ENCODE data around the gene TSPYL4.

TSPYL4 gene

DNA sequence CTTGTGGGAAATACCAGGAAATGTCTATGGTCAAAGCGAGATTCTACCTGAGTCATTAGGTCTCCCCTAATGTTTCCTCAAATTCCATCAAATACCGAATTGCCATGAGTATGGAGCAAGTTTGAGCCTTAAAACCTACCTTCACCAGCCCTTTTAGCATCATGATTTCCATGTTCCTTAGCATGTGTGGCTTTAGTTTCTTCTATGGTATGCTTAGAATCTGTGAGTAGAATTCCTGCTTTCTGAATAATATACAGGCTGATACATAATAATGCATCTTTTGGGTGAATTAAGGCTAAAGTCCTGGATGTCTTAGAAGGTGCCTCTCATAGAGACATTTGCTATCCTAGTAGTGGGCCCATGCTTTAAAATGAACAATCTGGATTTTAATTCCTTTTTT is 32.0 kb downstream of the TSPYL4 start:
- no peak for DNase-seq

DNA sequence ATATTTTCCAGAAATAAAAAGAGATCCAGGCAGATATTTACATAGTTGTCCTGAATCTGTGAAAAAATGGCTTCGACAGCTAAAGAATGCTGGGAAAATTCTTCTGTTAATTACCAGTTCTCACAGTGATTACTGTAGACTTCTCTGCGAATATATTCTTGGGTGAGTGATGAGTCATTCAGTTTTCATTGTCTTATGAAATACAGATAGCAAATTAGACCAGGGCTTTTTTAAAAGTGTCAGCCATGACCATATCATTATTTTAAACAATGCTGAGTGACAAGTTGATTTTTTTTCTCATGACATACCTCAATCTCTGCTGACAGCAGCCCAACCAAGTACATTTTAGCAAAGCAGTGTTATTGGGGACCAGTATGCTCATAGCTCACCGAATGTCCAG is 32.8 kb downstream of the TSPYL4 start:
- DNase-seq, result no peak

DNA sequence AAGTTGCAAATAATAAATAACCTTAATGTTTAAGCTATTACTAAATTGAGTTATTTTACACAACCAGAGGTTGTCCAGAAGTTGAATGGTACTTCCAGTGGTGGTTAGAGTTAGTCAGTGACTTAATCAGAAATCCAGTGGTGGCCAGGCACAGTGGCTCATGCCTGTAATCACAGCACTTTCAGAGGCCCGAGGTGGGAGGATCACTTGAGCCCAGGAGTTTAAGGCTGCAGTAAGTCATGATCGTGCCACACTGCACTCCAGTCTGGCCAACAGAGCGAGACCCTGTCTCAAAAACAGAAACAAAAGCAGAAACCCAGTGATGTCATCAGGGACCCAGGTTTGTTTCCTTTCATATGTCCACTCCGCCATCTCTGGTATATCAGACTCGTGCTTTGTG is 35.0 kb downstream of the TSPYL4 start:
- DNase-seq, result no peak

DNA sequence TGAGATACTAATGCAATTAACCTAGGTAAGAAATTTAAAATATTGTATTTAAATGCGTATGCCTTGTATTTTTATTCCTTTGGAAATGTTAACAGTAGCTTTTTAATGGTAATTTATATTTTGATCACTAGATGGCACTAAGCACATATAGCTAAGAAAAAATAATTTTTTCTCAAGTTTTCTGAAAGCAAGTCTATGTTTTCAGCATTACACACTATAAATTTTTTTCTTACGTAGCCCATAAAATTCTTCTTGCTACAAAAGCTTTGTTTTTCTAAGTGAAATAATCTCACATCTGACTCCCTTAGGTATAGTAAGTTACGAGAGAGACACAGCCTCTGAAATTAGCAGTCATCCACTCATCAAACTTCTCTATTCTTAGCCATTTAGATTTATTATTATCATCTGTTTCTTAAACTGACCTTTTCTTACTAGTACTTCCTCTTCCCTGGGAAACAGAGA is 35.7 kb downstream of the TSPYL4 start:
- no peak for DNase-seq

DNA sequence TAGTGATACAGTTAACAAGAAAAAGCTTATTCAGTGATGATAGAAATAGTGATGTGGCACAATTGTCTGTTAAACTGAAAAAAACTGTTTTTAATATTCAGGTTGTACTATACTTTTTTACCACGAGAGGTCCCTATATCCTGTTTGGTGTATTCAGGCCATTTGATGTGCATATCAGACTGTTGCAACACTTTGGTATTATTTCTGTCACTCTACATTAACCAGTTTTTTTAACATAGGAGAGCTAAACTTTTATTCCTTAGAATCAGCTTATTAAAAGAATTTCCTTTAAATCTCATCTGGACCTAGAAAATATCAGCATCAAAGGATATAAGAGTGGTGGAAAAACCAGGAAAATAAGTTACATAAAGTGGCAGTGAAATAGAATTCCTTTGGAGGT is 36.8 kb downstream of the TSPYL4 start:
- no peak for DNase-seq

DNA sequence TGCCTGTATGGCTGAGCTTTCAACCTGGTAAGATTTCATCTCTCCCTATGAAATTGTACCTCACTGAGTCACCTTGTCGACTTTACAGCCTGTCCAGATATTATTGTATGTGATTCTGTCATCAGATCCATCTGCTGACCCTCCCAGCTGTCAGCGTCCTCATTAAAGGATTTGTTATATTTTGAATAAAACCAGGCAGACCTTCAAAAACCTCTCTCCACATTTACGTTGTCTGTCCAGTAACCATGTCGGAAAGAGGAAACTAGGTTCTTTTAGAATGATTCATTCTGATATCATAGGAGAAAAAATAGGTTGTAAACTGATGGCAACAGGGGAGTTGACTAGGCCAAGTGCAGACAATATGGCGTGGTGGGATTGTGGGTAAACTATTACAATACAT is 38.5 kb downstream of the TSPYL4 start:
- no peak for DNase-seq

DNA sequence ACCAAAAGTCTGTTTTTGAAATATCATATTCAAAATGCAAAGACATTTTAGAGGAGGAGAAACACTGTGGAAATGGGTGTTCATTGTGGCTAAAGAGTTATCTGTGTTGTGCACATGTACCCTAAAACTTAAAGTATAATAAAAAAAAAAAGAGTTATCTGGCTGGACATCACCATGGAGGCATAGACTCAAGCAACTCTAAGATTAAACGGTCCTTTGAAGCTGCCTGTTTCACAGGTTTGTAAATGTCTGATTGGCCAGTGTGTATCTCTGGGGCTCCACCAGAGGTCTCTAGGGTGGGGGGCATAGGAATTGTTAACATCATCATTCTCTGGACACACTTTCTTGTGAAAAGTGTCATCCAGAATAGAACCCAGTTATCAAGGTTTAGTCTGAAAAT is 39.2 kb downstream of the TSPYL4 start:
- DNase-seq, result no peak

DNA sequence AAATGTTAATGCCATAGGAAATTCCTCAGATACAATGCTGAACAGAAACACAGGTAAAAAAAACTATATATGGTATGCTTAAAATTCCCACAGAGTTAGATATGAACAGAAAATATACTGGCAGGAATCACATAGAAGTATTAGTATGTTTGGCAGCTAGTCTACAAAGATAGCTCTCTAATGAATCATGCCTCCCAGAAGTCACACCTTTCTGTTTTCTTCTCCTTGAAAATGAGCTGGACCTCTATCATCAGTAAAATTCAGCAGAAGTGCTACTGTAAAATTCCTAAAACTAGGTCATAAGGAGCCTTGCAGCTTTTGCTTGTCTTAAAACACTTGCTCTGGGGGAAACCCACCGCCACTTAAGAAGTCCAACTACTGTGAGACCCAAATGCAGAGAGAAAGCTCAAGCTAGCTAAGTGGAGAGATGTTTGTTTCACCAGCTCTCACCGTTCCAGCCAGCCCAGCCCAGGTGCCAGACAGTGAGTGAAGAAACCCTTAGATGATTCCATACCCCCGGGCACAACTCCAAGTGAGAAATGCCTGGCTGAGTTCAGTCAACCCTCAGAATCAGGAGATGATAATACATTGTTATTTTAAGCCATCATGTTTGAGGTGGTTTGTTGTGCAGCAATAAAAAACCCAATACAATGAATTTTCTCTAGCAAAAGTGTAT is 43.0 kb downstream of the TSPYL4 start:
- no peak for DNase-seq

DNA sequence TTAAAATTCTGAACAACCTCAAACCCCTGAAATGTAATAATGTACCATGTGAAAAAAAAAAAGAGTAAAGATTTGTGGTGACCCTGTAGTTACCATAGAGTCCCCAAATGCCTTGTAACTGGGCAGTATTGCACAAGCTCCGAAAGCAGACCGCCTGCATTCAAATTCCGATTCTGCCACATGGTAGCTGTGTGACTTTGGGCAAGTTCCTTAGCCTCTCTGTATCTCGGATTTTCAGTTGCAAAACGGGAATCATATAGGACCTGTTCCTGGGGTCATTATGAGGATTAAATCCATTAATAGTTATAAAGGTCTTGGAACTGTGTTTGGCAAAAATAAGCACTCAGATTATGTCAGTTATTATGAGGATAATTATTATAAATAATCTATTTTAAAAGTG is 43.6 kb downstream of the TSPYL4 start:
- no peak for DNase-seq

DNA sequence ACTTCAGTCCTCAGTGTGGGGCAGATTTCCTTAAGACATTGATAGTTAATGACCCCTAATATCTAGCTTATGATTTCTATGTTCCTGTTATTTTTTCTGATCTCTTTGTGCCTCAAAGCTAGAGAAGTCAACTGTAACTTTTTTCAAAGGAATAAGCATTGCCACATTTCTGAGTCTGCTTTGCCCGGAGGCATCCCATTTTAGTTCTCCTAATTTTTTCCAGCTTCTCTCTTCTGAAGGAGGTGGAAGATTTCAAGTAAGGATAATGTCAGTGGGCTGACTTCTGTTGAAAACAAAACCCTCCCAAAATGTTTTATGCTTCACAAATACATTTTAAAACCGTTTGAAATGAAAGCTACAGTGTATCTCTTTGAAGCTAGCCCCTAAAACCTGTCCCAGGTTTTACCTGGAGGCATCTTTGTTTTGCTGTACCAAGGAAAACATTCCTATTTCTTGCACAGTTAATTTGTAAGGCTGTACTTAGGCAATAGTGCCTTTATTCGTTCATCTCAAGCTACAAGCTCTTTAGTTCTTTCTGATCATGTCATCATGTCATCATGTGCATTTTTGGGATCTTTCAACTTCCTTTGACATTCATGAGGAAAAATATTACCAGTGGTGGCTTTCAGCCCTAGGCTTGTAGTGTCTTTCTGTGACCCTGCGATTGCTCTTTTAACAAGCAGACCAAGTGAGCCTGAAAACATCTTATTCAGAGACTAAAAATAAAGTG is 45.7 kb downstream of the TSPYL4 start:
- no peak for DNase-seq

DNA sequence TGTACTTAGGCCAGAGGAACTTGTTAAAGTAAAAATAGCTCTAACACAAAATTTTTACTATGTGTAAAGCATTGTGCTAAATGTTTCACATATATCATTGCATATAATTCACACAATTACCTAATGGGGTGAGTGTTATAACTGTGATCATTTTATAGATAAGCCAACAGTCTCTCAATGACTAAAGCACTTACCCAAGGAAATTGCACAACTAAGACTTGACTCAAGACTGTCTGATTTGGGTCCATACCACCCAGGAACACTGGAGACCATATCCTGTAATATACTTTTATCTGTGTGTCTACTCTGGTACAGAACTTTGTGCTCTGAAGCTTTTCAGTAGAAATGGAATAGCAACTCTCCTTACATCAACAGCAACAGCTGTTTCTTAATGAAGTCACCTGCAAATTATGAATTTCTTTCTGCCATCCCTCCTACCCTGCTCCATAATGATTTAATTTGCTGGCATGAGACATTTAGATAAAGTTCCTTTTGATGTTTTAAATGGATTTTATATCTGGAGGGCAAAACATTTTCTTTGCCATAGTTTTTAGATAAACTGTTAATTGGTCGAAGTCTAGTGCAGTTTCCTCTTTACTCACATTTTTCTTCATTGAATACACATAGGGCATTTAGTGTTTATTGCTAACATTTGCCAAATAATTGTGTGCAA is 47.5 kb downstream of the TSPYL4 start:
- no peak for DNase-seq

DNA sequence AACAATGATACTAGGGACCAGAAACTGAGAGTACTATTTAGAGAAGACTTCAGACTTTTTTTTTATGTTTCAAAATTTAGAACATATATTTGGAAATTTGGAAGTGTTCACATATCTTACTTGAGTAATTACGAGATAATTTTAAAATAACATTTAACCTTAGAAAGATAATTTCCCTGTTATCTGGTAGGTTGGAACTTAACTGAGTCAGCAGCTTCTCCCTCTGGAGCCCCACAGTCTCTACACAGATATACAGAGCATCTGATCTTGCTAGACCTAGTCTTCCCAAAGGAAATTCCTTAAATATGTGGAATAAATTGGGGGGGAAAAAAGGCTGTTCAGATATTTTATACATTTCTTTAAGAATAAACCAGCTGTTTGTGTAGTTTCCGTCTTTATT is 48.6 kb downstream of the TSPYL4 start:
- DNase-seq, result no peak

DNA sequence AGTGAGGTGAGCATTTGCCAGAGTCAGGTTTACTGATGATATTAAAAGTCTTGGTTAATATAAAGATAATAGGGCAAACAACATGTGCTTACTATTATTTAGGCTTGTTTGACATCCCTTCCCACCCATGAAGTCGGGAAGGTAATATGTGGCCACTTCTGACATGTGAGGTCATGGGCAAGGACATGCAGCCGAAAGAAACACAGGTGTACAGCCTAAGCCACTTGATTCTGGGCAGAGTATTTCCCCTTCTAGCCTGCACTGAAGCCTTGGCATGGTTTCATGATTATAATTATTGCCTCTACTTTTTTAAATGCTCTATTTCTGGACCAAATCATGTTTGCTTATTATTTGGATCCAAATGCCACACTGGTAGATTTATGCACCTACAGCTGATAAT is 52.3 kb downstream of the TSPYL4 start:
- DNase-seq, result no peak

DNA sequence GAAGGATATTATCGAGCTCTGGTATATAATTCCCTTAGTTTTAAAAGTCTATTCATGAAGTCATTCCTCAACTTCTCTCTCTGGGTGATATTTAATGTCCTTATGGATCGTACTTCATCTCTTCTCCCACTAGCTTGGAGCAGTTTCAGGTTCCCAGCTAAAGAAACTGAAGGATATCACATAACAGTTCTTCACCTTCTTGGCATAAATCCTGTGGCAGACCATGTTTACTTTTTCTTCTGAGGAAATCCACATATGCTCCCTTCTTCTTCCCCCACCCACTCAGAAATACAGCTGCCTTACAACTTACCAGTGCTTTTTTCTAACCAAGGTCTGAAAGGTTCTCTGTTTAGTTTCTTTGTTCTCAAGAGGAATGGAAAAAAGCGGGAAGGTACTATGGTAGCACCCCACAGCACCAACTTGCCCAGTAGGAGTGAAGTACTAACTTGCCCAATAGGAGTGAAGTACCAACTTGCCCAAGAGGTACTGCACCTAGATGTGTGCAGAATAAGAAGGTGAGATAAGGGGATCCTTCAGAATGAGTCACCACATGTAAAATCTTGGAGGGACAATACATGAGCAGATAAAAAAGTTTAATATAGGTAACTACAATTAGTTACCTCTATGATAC is 53.1 kb downstream of the TSPYL4 start:
- DNase-seq, result no peak
